Mesenchymal stem cell (in vitro differentiated cells and primary cell): ENCODE data around the gene SELENOK.

Experiments
- DNase-seq: peaks from one replicate; pipeline ENCODE4 v3.0.0-alpha.2; 2013
- H2AFZ ChIP-seq: one replicate; pipeline ENCODE4 v1.6.1; 2013; ENCODE audit warnings: low read depth, mild to moderate bottlenecking, control low read depth, inconsistent platforms, low read length, moderate library complexity
- H2AK5ac ChIP-seq: 2 replicates; pipeline ENCODE4 v1.6.1; 2013; ENCODE audit warnings: low read length, moderate library complexity, mild to moderate bottlenecking, inconsistent platforms; ENCODE audit not compliant: severe bottlenecking
- H2BK120ac ChIP-seq: one replicate; pipeline ENCODE4 v1.6.1; 2013; ENCODE audit warnings: low read depth, mild to moderate bottlenecking, inconsistent platforms, low read length, moderate library complexity
- H2BK12ac ChIP-seq, 2 experiments: one replicate each; pipeline ENCODE4 v1.6.1; 2013; ENCODE audit warnings: inconsistent platforms in 2 of 2, low read length in 2 of 2, mild to moderate bottlenecking in 2 of 2, moderate library complexity in 2 of 2, control low read depth in 1 of 2
- H2BK15ac ChIP-seq: one replicate; pipeline ENCODE4 v1.6.1; 2013; ENCODE audit warnings: mild to moderate bottlenecking, low read depth, inconsistent platforms; ENCODE audit not compliant: poor library complexity, severe bottlenecking
- H2BK5ac ChIP-seq: 2 replicates; pipeline ENCODE4 v1.6.1; 2013; ENCODE audit warnings: low read depth, mild to moderate bottlenecking, low read length, control low read depth, inconsistent platforms; ENCODE audit not compliant: poor library complexity, severe bottlenecking
- H3K14ac ChIP-seq, 2 experiments: one replicate each; pipeline ENCODE4 v1.6.1; 2013; ENCODE audit warnings: inconsistent platforms in 2 of 2, low read length in 2 of 2, control low read depth in 1 of 2, mild to moderate bottlenecking in 1 of 2, moderate library complexity in 1 of 2
- H3K18ac ChIP-seq, 2 experiments: one replicate each; pipeline ENCODE4 v1.6.1; 2013; ENCODE audit warnings: inconsistent platforms in 2 of 2, low read length in 2 of 2, control low read depth in 1 of 2, low read depth in 1 of 2, mild to moderate bottlenecking in 1 of 2
- H3K23ac ChIP-seq, 2 experiments: one replicate each; pipeline ENCODE4 v1.6.1; 2013; ENCODE audit warnings: inconsistent platforms in 2 of 2, low read length in 2 of 2, mild to moderate bottlenecking in 2 of 2, moderate library complexity in 2 of 2, control low read depth in 1 of 2
- H3K27ac ChIP-seq: 2 replicates; pipeline ENCODE4 v1.5.1; 2013; ENCODE audit warnings: mild to moderate bottlenecking, moderate library complexity, low read length, control low read depth, inconsistent platforms; ENCODE audit not compliant: poor library complexity, severe bottlenecking
- H3K27me3 ChIP-seq, 2 experiments: 2 replicates each; pipeline versions ENCODE4 v1.6.1 to v1.7.0; 2013; ENCODE audit warnings: low read length in 2 of 2, mild to moderate bottlenecking in 2 of 2, moderate library complexity in 2 of 2, control low read depth in 1 of 2, inconsistent platforms in 1 of 2; ENCODE audit not compliant: control insufficient read depth in 1 of 2, insufficient read depth in 1 of 2
- H3K36me3 ChIP-seq, 2 experiments: 2 replicates each; pipeline versions ENCODE4 v1.6.1 to v1.7.0; 2013; ENCODE audit warnings: low read length in 2 of 2, control low read depth in 1 of 2, inconsistent platforms in 1 of 2, low read depth in 1 of 2, mild to moderate bottlenecking in 1 of 2; ENCODE audit not compliant: insufficient read depth in 2 of 2, control insufficient read depth in 1 of 2
- H3K4ac ChIP-seq, 2 experiments: one replicate each; pipeline ENCODE4 v1.6.1; 2013; ENCODE audit warnings: inconsistent platforms in 2 of 2, low read length in 2 of 2, mild to moderate bottlenecking in 2 of 2, moderate library complexity in 2 of 2, control low read depth in 1 of 2, low read depth in 1 of 2
- H3K4me1 ChIP-seq: 2 replicates; pipeline ENCODE4 v1.6.1; 2013; ENCODE audit warnings: low read depth, low read length, control low read depth; ENCODE audit not compliant: control insufficient read depth, insufficient read depth
- H3K4me2 ChIP-seq: 2 replicates; pipeline ENCODE4 v1.6.1; 2013; ENCODE audit warnings: low read length, mild to moderate bottlenecking, inconsistent platforms; ENCODE audit not compliant: poor library complexity, severe bottlenecking
- H3K4me3 ChIP-seq, 2 experiments: 2 replicates each; pipeline versions ENCODE4 v1.5.1 to v1.7.0; 2013; ENCODE audit warnings: low read length in 2 of 2, mild to moderate bottlenecking in 2 of 2, control low read depth in 1 of 2, low read depth in 1 of 2; ENCODE audit not compliant: insufficient read depth in 1 of 2
- H3K79me1 ChIP-seq: replicated peaks from 2 replicates; pipeline ENCODE4 v1.6.1; 2013; ENCODE audit warnings: mild to moderate bottlenecking, control low read depth, low read length, inconsistent platforms; ENCODE audit not compliant: poor library complexity, severe bottlenecking
- H3K9ac ChIP-seq: 2 replicates; pipeline ENCODE4 v1.7.0; 2013; ENCODE audit warnings: mild to moderate bottlenecking, low read length, moderate library complexity
- H3K9me3 ChIP-seq: 2 replicates; pipeline ENCODE4 v1.7.0; 2013; ENCODE audit warnings: mild to moderate bottlenecking, low read length; ENCODE audit not compliant: control insufficient read depth
- H4K8ac ChIP-seq: one replicate; pipeline ENCODE4 v1.6.1; 2013; ENCODE audit warnings: inconsistent platforms, mild to moderate bottlenecking, low read length, moderate library complexity
- H4K91ac ChIP-seq: one replicate; pipeline ENCODE4 v1.6.1; 2013; ENCODE audit warnings: mild to moderate bottlenecking, low read length, inconsistent platforms
- WGBS: methylation state at CpG from one replicate; pipeline ENCODE4 v1.1.7; 2013; ENCODE audit warnings: mixed read lengths; 5-methylcytosine and 5-hydroxymethylcytosine counted together

Gene SELENOK

DNA sequence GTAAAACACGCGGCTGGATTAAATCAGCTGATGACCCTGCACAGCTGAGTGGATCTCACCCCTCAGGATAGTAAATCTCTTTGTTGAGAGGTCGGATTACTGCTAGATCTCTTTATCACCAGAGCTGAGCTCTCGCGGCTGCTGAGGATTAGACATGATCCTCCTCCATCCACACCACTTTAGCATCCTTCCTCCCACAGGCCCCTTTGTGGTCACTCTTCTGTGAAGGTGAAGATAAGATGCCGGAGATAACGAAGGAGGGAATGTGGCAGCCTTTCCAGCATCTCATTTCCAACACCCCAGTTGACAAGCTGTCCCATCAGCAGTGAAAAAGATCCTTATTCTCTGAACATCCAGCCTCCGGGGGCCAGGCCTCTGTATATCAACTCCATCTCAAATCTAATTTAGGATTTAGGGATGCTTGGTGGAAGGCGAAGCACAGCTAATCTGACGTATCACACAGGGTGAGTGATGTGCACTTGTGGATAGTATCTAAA lies 47.5 kb upstream of the SELENOK start:
- Histone ChIP-seq H3K9ac (no peak overlapping the region), H3K4me2 (no peak overlapping the region), H3K4me3 (no peak overlapping the region), H3K27ac (no peak overlapping the region), H3K23ac (no peak overlapping the region), H2BK120ac (no peak overlapping the region), H3K18ac (no peak overlapping the region), H2BK15ac (no peak overlapping the region), H2BK12ac (no peak overlapping the region), H3K4ac (no peak overlapping the region), H2AFZ (no peak overlapping the region), H2BK5ac (no peak overlapping the region), H3K79me1 (no peaks in the 10 kb centered on the region), H3K27me3 (peaks cover 0 to 4% of the 10 kb centered on the region in 2 experiments), H2AK5ac (no peak overlapping the region), H4K8ac (no peak overlapping the region), H4K91ac (no peak overlapping the region), H3K14ac (no peak overlapping the region), H3K9me3 (peaks cover 7% of the 10 kb centered on the region), H3K36me3 (no peaks in the 10 kb centered on the region), H3K4me1 (no peaks in the 10 kb centered on the region)
- WGBS: 33% methylated on average over 7 of the region's 10 CpGs
- no peak for DNase-seq

DNA sequence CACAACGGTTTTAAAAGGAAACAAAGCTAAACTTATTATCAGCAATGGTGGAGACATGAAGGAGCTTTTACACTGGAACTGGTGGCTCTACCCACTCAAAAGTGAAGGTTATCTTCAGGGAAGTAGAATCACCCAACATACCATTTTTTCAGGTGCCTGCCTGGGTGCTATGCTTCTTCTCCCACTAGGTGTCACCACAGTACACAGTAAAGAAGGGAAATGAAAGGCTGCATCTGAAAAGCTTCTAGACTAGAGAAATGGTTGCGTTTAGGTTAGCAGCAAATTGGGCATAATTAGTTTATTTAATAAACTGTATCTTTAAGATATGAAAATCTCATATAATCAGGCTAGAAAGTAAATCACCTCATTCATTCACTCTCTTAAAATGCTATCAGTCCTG lies 47.0 kb upstream of the SELENOK start:
- no peak overlapping the region for H3K4ac ChIP-seq
- H3K4me3 ChIP-seq: no peak overlapping the region
- H3K27me3 ChIP-seq: peaks cover 0 to 4% of the 10 kb centered on the region in 2 experiments
- H3K18ac ChIP-seq: no peak overlapping the region
- no peak overlapping the region for H3K4me2 ChIP-seq
- no peak overlapping the region for H3K23ac ChIP-seq
- H2BK5ac ChIP-seq: no peak overlapping the region
- no peak overlapping the region for H2BK120ac ChIP-seq
- no peaks in the 10 kb centered on the region for H3K79me1 ChIP-seq
- no CpG with 5 or more reads among the region's 2 CpGs for WGBS
- peak; percentile 46 for DNase-seq
- H2BK15ac ChIP-seq: no peak overlapping the region
- H2AK5ac ChIP-seq: no peak overlapping the region
- peaks cover 7% of the 10 kb centered on the region for H3K9me3 ChIP-seq
- no peak overlapping the region for H3K9ac ChIP-seq
- H3K36me3 ChIP-seq: no peaks in the 10 kb centered on the region
- H3K27ac ChIP-seq: no peak overlapping the region
- no peak overlapping the region for H4K91ac ChIP-seq
- H2BK12ac ChIP-seq: no peak overlapping the region
- no peak overlapping the region for H4K8ac ChIP-seq
- H3K14ac ChIP-seq: no peak overlapping the region
- H3K4me1 ChIP-seq: no peaks in the 10 kb centered on the region
- no peak overlapping the region for H2AFZ ChIP-seq

DNA sequence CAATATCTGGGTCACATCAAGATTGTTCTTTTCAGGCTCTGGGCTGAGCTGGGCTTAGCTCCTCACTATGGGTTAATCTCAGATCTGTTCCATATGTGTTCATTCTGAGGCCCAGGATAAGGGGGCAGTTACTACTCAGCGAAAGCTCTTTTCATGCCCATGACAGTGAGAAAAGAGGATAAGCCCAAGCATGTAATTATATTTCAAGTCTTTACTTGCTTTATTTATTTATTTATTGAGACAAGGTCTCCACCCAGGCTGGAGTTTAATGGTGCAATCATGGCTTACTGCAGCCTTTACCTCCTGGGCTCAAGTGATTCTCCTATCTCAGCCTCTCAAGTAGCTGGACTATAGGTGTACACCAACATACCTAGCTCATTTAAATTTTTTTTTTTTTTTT lies 44.7 kb upstream of the SELENOK start:
- Histone ChIP-seq H3K23ac (no peak overlapping the region), H2AFZ (no peak overlapping the region), H3K4ac (no peak overlapping the region), H3K9me3 (peaks cover 7% of the 10 kb centered on the region), H3K9ac (no peak overlapping the region), H3K79me1 (no peaks in the 10 kb centered on the region), H3K4me1 (no peaks in the 10 kb centered on the region), H3K18ac (no peak overlapping the region), H3K4me2 (no peak overlapping the region), H4K91ac (no peak overlapping the region), H3K27me3 (peaks cover 0 to 4% of the 10 kb centered on the region in 2 experiments), H2BK15ac (no peak overlapping the region), H2BK12ac (no peak overlapping the region), H2BK120ac (no peak overlapping the region), H3K36me3 (no peaks in the 10 kb centered on the region), H4K8ac (no peak overlapping the region), H3K14ac (no peak overlapping the region), H2BK5ac (no peak overlapping the region), H3K4me3 (no peak overlapping the region), H2AK5ac (no peak overlapping the region), H3K27ac (no peak overlapping the region)
- no peak for DNase-seq
- no CpG with 5 or more reads among the region's 1 CpG for WGBS

DNA sequence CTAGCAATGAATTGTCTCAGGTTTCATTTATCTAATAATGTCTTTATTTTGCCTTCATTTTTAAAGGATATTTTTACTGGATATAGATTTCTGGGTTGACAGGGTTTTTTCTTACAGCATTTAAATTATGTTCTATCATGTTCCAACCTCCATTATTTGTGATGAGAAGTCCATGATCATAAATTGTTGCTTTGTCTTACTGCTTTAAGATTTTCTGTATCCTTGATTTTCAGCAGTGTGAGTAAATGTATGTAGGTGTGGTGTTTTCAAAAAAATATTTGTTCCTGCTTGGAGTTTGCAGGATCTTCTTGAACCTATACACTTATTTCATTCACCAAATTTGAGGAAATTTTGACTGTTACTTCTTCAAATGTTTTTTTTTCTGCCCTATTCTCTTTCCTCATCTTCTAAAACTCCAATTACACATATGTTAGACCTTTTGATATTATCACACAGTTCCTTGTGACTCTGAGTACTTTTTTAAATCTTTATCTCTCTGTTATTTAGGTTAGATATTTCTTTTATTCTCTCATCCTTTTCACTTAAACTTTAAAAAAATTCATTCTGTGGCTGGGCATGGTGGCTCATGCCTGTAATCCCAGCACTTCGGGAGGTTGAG lies 43.7 kb upstream of the SELENOK start:
- no peak overlapping the region for H2AFZ ChIP-seq
- no peak overlapping the region for H3K23ac ChIP-seq
- no peak overlapping the region for H3K18ac ChIP-seq
- H3K9me3 ChIP-seq: peaks cover 7% of the 10 kb centered on the region
- no peak overlapping the region for H2BK15ac ChIP-seq
- H3K4me3 ChIP-seq: no peak overlapping the region
- no peak overlapping the region for H3K14ac ChIP-seq
- H2BK5ac ChIP-seq: no peak overlapping the region
- H2AK5ac ChIP-seq: no peak overlapping the region
- no peak overlapping the region for H3K4ac ChIP-seq
- no peak overlapping the region for H3K4me2 ChIP-seq
- DNase-seq: no peak
- no peaks in the 10 kb centered on the region for H3K4me1 ChIP-seq
- H3K79me1 ChIP-seq: no peaks in the 10 kb centered on the region
- no peak overlapping the region for H3K27ac ChIP-seq
- no peak overlapping the region for H3K9ac ChIP-seq
- no peaks in the 10 kb centered on the region for H3K36me3 ChIP-seq
- H3K27me3 ChIP-seq: peaks cover 0 to 4% of the 10 kb centered on the region in 2 experiments
- H2BK120ac ChIP-seq: no peak overlapping the region
- H4K91ac ChIP-seq: no peak overlapping the region
- no peak overlapping the region for H4K8ac ChIP-seq
- H2BK12ac ChIP-seq: no peak overlapping the region
- WGBS: 0% methylated on average over 1 of the region's 1 CpG
